Measurements from ENCODE around the gene KCNH4.

KCNH4 gene

DNA sequence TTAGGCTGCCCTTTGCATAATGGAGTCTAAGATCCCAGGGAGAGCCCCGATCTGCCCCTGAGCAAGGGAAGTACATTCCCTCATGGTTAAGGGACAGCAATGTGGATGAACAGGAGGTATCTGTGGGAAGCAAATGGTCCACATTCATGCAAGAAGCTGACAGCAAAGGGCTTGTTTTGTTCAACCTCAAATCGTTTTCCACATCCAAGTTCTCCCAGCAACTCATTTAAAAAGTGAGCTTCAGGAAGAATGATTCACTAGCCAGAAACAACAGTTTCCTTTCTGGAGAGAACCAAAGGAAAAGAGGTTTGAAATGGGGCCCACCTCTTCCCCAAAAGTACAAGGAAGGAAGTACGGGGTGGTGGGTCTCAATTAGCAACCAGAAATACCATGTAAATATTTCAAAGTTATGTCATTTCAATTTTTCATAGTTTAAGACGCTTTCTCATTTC, 48.9 kb downstream of the KCNH4 start:
- Histone ChIP-seq H3K36me3 (ENCODE audit: insufficient read depth, low read length) (peaks cover 81% of the 10 kb centered on the region), H3K4me2 (ENCODE audit: insufficient read depth, low read length) (no peak overlapping the region), H3K27me3 (ENCODE audit: insufficient read depth, low read length, poor library complexity) (no peaks in the 10 kb centered on the region), H3K4me1 (ENCODE audit: insufficient read depth, low read length) (0 out of 2 replicates have a peak, but pooled peaks cover 3% of the 10 kb centered on the region), H3K9ac (ENCODE audit: low read depth, low read length) (no peak overlapping the region), H3K27ac (ENCODE audit: low read length) (no peak overlapping the region), H4K20me1 (ENCODE audit: insufficient read depth, low read length) (peaks cover 64% of the 10 kb centered on the region), H3K9me3 (ENCODE audit: insufficient read depth, low read length, severe bottlenecking) (no peaks in the 10 kb centered on the region), H3K79me2 (ENCODE audit: insufficient read depth, low read length) (peaks cover 71% of the 10 kb centered on the region), H3K4me3 (ENCODE audit: low read depth in 1 of 2, low read length in 2 of 2) (no peak overlapping the region), H2AFZ (ENCODE audit: low read depth, low read length) (no peak overlapping the region)
- ATAC-seq (ENCODE audit: insufficient read depth, low read depth) (no peak), DNase-seq (no peak)
- TF ChIP-seq EZH2 (IDR thresholded peaks at IDR 0.05; ENCODE audit: borderline replicate concordance, low read depth, low read length, severe bottlenecking): no peak
- TF ChIP-seq, protein P1, sequence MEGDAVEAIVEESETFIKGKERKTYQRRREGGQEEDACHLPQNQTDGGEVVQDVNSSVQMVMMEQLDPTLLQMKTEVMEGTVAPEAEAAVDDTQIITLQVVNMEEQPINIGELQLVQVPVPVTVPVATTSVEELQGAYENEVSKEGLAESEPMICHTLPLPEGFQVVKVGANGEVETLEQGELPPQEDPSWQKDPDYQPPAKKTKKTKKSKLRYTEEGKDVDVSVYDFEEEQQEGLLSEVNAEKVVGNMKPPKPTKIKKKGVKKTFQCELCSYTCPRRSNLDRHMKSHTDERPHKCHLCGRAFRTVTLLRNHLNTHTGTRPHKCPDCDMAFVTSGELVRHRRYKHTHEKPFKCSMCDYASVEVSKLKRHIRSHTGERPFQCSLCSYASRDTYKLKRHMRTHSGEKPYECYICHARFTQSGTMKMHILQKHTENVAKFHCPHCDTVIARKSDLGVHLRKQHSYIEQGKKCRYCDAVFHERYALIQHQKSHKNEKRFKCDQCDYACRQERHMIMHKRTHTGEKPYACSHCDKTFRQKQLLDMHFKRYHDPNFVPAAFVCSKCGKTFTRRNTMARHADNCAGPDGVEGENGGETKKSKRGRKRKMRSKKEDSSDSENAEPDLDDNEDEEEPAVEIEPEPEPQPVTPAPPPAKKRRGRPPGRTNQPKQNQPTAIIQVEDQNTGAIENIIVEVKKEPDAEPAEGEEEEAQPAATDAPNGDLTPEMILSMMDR (IDR thresholded peaks at IDR 0.05; ENCODE audit: borderline replicate concordance, extremely low read depth, low read length, poor library complexity, severe bottlenecking): no peak

DNA sequence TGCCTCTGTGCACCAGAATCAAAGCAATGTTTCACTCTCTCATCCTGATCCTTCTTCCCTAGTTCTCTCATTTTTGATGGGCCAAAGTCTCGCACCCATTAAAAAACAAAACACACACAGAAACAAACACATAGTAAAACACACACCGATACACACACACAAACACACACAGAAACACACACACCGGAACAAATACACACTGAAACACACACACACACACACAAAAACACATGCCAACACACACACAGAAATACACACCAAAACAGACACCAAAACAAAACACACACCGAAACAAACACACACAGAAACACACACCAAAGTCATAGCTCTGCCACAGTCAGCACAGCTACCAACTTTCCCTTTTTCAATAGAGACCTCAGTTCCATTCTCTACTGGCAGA, 49.7 kb downstream of the KCNH4 start:
- Histone ChIP-seq H3K36me3 (ENCODE audit: insufficient read depth, low read length) (peaks cover 80% of the 10 kb centered on the region), H4K20me1 (ENCODE audit: insufficient read depth, low read length) (peaks cover 57% of the 10 kb centered on the region), H3K27ac (ENCODE audit: low read length) (no peak overlapping the region), H3K9me3 (ENCODE audit: insufficient read depth, low read length, severe bottlenecking) (no peaks in the 10 kb centered on the region), H3K4me3 (ENCODE audit: low read depth in 1 of 2, low read length in 2 of 2) (no peak overlapping the region), H2AFZ (ENCODE audit: low read depth, low read length) (no peak overlapping the region), H3K79me2 (ENCODE audit: insufficient read depth, low read length) (peaks cover 63% of the 10 kb centered on the region), H3K4me1 (ENCODE audit: insufficient read depth, low read length) (0 out of 2 replicates have a peak, but pooled peaks cover 3% of the 10 kb centered on the region), H3K4me2 (ENCODE audit: insufficient read depth, low read length) (no peak overlapping the region), H3K9ac (ENCODE audit: low read depth, low read length) (no peak overlapping the region), H3K27me3 (ENCODE audit: insufficient read depth, low read length, poor library complexity) (no peaks in the 10 kb centered on the region)
- ATAC-seq (ENCODE audit: insufficient read depth, low read depth): no peak
- no peak for DNase-seq
- TF ChIP-seq, protein P1 (IDR thresholded peaks at IDR 0.05; ENCODE audit: borderline replicate concordance, extremely low read depth, low read length, poor library complexity, severe bottlenecking): no peak
- TF ChIP-seq EZH2 (IDR thresholded peaks at IDR 0.05; ENCODE audit: borderline replicate concordance, low read depth, low read length, severe bottlenecking): no peak

DNA sequence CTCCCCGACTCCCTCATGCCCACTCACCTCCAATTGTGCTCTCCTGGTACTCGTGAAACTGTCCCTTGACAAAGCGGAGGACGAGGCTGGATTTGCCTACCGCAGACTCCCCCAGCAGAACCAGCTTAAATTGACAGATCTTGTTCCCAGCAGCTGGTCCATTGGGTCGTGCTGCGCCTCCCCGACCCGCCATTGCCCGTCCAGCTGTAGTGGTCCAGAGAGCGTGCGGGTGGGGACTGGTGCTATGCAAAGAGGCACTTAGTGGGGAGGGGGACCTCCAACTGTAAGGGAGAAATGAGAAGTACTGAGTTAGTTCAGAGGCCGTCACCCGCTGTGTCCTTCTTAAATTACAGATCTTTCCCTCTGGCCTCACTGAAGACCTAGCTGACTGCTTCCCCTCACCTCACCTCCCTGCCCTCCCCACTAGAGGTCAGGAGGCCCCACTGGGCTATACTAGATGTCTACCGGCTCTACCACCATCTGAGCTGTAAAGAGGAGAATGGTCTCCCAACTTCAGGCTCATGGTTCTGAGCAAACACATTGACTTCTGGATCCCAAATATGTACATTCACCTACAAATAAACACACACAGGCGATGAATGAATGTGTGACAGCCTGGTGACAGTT, 50.5 kb downstream of the KCNH4 start:
- no peak for DNase-seq
- Histone ChIP-seq H3K4me2 (ENCODE audit: insufficient read depth, low read length) (no peak overlapping the region), H3K4me3 (ENCODE audit: low read depth in 1 of 2, low read length in 2 of 2) (no peak overlapping the region), H3K27ac (ENCODE audit: low read length) (no peak overlapping the region), H4K20me1 (ENCODE audit: insufficient read depth, low read length) (peaks cover 50% of the 10 kb centered on the region), H3K79me2 (ENCODE audit: insufficient read depth, low read length) (peaks cover 55% of the 10 kb centered on the region), H3K4me1 (ENCODE audit: insufficient read depth, low read length) (0 out of 2 replicates have a peak, but pooled peaks cover 3% of the 10 kb centered on the region), H2AFZ (ENCODE audit: low read depth, low read length) (no peak overlapping the region), H3K27me3 (ENCODE audit: insufficient read depth, low read length, poor library complexity) (no peaks in the 10 kb centered on the region), H3K9me3 (ENCODE audit: insufficient read depth, low read length, severe bottlenecking) (no peaks in the 10 kb centered on the region), H3K36me3 (ENCODE audit: insufficient read depth, low read length) (peaks cover 81% of the 10 kb centered on the region), H3K9ac (ENCODE audit: low read depth, low read length) (no peak overlapping the region)
- TF ChIP-seq, protein P1 (IDR thresholded peaks at IDR 0.05; ENCODE audit: borderline replicate concordance, extremely low read depth, low read length, poor library complexity, severe bottlenecking): no peak
- TF ChIP-seq EZH2 (IDR thresholded peaks at IDR 0.05; ENCODE audit: borderline replicate concordance, low read depth, low read length, severe bottlenecking): no peak
- ATAC-seq (ENCODE audit: insufficient read depth, low read depth): no peak

All from DND-41 (cell line).